SH-SY5Y (cell line): Measurements from ENCODE around the gene ZSWIM9.

Experiments used
- GATA2 ChIP-seq: IDR thresholded peaks from 2 replicates; pipeline ENCODE4 v1.6.1; 2011; ENCODE audit warnings: mild to moderate bottlenecking, low read depth, low read length
- GATA3 ChIP-seq: IDR thresholded peaks from 2 replicates; pipeline ENCODE4 v1.6.1; 2011; ENCODE audit warnings: low read depth, mild to moderate bottlenecking, low read length, moderate library complexity

ZSWIM9 gene

DNA sequence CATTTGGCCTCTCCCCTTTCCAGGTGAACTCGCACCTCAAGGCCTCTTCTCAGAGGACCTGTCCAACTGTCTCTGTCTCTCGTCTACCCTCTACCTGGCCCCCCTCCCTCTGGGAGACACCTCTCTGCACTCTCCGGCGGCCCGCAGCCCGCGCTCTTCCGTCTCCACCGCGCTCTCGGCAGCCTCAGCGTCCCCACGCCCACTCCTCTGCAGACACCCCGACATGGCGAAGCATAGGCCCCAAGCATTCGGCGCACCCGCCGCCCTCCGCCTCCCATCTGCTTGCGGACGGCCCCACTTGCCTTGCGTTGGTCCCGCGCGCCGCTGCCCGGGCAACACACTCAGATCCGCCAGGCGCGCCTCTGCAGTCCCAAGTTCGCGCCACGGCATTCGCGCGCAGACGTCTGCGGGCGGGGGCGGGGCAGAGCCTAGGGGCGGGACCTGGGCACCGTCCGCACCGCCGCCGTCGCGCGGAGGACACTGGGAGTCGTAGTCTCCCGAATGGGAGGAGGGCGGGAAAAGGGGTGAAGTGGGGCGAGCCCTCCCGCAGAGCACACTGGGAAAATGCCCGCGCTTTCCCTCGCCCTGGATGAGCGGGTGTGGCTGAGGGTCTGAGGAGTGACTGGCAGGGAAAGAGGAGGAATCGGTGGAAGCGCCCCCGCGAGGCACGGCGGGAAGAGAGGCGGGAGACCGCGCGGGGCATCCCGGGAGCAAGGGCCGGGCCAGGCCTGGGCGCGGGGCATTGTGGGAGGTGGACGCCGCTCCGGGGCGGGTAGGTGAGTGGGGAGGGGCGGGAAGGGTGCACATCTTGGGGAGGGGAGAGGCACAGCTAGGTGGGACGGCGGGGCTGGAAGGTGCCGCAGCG, at the start of gene ZSWIM9, which contains the start of gene LIG1:
Gene ZSWIM9 (plus strand): TSS at position 742 of the 865 bp plus-strand sequence. CDS start 1,123 bp downstream, outside the sequence.
Gene LIG1 (minus strand): TSS at position 406 of the 865 bp plus-strand sequence. CDS start 4,778 bp downstream, outside the sequence.
- no peak for TF ChIP-seq GATA2
- TF ChIP-seq GATA3: no peak

DNA sequence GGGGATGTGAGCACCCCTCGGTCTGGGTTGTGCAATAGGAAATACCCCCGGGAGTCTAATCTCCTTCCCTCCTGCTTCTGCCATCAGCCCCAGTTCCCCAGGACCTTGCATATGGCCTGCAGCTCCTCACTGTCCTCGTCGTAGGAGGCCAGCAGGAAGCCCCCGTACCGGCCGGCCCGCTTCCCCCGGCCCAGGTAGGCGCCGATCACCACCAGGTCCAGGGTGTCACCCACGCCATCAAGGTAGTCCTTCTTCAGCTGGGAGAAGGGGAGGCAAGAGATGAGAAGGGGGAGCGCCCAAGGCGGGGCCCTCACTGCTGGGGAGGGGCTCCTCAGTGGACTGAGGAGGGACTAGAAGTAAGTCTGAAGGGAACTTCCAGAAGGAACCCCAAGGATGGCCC, 49.4 kb upstream of the ZSWIM9 start:
- TF ChIP-seq GATA3 (no peak), GATA2 (no peak)

DNA sequence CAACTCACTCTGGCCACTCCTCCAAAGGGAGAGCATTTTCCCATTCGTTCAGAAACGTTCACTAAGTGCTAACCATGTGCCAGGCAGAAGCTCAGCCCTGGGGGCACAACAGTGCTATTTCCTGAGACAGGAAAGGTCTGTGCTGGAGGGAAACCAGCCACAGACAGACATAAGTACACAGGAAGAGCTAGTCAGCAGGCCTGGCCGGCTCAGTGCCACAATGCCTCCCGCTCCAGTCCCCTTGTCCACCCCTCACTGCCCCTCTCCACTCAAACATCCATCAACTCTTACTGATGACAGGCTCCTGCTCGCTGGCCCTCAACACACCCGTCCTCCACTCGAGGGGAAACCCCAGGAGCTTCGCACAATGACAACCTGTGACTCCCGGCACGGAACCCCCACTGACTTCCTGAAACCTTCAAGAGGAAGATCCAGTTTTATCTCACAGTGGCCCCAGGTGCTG, 48.5 kb upstream of the ZSWIM9 start:
- no peak for TF ChIP-seq GATA3
- no peak for TF ChIP-seq GATA2

DNA sequence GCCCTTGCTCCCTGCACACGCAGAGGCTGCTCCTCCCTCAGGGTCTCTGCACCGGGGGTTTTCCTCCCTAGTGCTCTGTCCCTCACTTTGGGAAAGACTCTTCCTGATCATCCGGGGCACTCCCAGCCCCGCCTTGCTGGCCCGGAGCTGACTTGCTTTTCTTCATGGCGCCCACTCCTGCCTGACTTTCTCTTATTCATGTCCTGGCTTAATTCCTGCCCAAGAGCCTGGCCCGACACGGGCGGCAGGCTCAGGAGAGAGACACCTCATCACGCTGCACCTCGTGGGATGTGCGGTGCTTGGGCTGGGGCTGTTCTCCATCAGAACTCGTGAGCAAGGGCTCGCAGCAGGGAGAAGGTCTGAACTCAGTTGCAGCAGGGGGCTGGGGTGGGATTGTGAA, 48.1 kb upstream of the ZSWIM9 start:
- TF ChIP-seq GATA3: no peak
- no peak for TF ChIP-seq GATA2

DNA sequence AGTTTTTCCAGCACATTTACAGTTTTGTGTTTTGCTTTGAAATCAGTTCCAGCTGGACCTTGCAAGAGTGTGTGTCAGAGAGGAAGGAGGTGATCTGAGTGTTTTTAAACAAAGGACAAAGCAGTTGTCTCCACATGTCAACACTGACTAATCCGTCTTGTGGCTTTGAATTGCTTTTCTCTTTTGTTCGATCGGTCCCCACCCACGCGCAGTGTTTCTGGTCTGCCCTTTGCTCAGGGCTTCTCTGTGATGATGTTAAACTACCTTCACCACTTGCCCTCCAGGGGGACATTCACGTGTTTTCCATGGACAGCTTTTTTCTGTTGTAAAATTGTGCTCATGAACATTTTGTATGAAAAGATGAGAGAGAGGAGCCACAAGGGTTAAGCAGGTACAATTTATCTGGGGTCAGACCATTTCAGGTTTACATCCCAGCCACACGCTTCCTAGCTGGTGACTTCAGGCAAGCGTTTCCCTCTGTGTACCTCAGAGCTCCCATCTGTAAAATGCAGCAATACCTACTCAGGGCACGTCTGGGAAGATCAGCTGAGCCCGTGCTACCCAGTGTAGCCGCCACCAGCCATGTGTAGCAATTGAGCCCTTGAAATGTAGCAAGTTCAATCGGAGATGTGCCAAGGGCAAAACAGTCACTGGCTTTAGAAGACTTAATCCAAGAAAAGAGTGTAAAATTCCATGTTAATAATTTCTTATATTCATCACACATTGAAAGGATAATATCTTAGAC, 46.4 kb upstream of the ZSWIM9 start:
- TF ChIP-seq GATA3 (no peak), GATA2 (no peak)

DNA sequence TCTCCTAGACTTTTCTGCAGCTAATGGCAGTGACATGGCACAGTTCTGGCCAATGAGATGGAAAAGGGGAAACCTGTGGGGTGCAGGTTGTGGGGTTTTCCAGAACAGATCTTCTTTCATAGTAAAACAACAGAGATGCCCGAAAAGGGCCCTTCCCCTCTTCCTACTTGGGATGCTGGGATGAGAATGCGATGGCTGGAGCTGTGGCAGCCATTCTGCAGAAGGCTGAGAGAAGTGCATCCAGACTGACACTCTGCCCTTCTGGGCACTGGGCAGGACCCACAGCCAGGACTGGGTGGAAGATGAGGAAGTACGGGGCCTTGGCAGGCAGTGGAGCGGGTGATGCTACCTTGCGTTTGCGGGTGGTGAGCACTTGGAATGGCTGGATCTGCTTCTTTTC, 42.9 kb upstream of the ZSWIM9 start:
- TF ChIP-seq GATA3 (no peak), GATA2 (no peak)

DNA sequence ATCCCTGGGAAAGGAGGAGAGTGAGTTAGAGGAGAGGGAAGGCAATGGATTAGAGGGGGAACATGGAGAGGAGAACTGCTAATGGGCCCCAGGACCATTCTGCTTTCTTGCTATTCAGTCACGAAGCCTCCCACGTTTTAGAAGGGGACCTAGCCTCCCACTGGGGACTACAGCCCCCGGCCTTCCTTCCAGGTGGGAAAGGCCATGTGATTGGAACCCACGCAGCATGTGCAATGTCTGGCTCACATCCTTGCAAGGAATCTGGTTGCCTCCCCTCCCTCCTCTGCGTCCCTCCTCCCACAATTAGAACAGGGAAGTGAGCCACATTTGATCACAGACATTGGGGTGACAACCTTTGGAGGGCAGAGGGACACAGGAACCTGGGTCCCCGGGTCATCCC, 37.4 kb upstream of the ZSWIM9 start:
- no peak for TF ChIP-seq GATA3

DNA sequence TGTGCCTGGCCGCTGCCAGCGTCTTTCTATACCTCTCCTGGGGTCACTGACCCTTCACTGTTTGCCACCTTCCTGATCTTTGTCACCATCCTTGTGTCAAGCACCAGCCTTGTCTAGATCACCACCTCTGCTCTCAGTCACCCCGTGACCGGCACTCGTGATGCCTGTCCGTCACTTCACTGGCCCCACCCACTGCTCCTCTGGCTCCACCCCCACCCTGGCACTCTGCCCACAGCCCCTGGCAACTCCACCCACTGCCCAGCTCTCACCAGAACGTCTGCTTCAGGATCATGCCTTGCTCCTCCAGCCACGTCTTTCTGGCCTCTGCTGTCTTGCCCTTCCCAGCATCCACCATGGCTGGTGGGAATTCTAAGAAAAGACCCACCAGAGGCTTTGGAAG, 35.1 kb upstream of the ZSWIM9 start:
- TF ChIP-seq GATA3 (no peak), GATA2 (no peak)

DNA sequence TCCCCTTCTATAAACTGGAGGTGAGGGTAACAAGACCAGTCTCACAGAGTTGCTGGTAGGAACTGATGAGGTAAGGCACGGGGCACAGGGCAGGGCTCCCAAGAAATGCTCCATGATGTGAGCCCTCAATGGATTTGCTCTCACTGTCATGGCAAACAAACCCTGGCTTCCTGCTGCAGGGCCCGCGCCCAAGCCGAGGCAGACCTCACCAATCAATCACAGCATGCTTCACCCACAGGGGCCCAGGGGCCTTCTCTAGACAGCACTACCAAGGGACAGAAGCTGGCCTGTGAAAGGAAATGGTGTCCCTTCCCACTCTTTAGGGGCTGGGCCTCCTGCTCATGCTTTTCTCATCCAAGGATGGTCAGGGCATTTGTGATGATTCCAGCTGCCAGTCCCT, 33.9 kb upstream of the ZSWIM9 start:
- TF ChIP-seq GATA3 (no peak), GATA2 (no peak)

DNA sequence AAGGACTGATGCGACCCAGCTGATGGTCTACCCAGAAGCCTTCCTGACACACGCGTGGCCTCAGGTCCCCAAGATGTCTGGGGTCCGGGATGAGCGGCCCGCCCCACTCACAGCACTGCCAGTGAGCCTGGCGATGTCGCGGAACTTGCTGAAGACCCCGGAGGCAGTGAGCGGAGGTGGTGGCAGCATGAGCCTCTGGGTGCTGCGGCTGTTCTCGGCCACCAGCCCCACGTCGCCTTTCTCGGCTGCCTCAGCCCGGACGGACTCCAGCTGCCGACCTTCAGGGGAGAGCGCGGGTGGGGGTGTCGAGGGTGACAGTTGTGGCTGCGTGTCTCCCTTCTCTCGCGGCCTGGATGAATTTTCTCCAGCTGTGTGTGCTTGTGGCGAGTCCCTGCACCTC, 33.1 kb upstream of the ZSWIM9 start:
- TF ChIP-seq GATA3 (no peak), GATA2 (no peak)

DNA sequence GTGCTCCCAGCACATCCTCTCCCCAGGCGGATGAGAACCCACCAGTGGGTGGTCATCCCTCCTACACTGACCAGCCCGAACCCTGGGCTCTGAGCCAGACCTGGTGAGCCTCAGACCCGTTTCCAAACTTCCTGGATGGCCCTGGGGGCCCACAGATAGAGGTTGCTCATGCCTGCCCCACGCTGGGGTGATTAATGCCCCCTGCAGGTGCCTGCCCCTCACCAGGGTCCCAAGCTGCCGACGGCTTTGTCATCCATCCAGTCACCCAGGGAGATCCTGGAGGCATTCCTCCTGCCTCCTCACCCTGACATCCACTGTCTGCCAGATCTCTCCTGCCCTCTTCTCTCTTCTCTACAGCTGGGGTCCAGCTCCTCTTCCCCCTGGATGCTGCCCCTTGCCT, 31.4 kb upstream of the ZSWIM9 start:
- TF ChIP-seq GATA3 (no peak), GATA2 (no peak)

DNA sequence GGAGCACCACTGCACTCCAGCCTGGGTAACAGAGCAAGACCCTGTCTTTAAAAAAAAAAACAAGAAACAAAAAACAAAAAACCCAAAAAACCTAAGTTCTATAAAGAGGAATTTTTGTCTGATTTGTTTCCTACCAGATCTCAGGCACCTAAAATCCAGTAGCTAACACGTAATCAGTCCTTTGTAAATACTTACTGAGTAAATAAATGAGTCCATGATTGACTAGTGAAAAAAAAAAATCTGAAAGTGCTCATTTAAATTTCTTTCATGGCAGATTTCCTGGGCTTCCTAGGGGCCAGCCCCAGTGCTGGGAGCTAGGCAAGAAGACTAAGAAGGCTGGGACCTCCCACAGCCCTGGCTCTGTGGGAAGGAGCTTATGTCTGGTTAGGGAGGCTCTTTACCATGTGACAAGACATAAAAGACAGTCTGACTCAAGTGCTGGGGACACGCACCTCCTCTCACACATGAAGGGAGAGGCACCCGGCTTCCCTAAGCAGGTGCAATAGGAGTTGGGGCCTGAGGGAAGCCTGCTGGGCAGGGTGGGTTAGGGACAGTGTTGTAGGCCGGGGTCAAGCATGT, 22.8 kb upstream of the ZSWIM9 start:
- TF ChIP-seq GATA2 (no peak), GATA3 (no peak)

DNA sequence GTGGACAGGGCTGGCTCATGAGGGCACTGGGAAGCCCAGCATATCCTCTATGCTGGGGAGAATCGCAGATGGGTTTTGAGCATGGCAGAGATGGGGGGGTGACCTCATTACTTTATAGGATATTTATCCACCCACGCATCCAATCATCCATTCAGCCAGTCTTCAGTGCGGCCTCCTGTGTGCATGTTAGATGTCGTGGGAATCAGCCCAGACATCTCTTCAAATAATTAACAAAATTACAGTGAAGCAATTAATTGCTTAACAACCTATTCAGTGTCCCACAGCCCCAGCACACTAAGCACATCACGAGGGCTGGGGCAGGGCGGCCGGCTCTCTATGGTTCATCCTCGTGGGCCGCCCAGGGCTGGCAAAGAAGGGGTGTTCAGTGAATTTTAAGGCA, 21.9 kb upstream of the ZSWIM9 start:
- no peak for TF ChIP-seq GATA2
- TF ChIP-seq GATA3: no peak

DNA sequence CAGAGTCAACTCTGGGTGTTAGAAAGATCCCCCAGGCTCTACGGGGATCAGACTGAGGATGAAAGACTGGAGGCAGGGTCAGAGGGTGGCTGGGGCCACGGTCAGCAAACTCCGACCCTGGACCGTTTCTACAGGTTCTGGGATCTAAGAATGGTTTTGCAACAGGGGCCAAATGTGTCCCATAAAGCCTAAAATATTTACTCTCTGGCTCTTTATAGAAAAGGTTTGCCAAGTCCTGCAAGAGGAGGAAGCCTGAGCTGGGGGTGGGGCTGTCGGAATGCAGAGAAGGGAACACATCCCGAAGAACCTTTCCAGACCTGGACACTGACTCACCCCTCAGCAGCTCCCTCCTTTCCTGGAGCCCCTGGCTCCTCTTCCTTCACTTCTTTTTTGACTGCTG, 21.1 kb upstream of the ZSWIM9 start:
- TF ChIP-seq GATA3: no peak
- no peak for TF ChIP-seq GATA2
